NT2/D1 (cell line): ENCODE results near the gene TCIRG1.

Experiments
- SUZ12 ChIP-seq: IDR thresholded peaks from 2 replicates; pipeline ENCODE4 v1.6.1; 2011; ENCODE audit not compliant: insufficient read length, insufficient read depth; ENCODE audit errors: extremely low read depth
- ZNF274 ChIP-seq: IDR thresholded peaks from 2 replicates; pipeline ENCODE4 v1.6.1; 2011; ENCODE audit warnings: mild to moderate bottlenecking, low read depth, low read length

GRCh38 chr11:68074584-68075352 is 35.9 kb downstream of the TCIRG1 start:
- no peak for TF ChIP-seq SUZ12
- no peak for TF ChIP-seq ZNF274
